NCI-H1417 (cell line): Measurements from ENCODE around the gene MAPKAPK2.
"Not testable (repeated sequence)": the region's sequence is repeated elsewhere in the genome, so short reads cannot be mapped to it uniquely, and the experiment has no call there.

Source experiments
- DNase-seq, 3 experiments: peaks; one replicate each; lab custom pipeline; 2025; lab: John Stamatoyannopoulos, UW

The MAPKAPK2 gene

DNA sequence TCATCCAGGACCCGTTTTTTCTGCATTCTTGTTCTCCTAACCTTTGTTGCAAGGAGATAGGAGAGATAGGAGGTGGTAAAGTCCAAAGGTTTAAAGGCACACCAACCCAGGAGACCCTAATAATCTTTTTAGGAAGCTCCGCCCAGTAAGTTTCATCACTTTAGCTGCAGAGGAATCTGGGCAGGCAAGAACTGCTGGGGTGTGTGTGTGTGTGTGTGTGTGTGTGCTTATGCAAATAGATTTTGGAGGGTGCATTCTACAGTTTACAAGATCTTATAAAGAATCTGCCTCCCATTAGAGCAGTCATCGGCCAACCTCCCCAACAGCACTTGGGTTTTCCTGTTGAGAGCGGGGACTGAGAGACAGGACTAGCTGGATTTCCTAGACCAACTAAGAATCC is 91.5 kb downstream of the MAPKAPK2 start:
- no peak for DNase-seq

DNA sequence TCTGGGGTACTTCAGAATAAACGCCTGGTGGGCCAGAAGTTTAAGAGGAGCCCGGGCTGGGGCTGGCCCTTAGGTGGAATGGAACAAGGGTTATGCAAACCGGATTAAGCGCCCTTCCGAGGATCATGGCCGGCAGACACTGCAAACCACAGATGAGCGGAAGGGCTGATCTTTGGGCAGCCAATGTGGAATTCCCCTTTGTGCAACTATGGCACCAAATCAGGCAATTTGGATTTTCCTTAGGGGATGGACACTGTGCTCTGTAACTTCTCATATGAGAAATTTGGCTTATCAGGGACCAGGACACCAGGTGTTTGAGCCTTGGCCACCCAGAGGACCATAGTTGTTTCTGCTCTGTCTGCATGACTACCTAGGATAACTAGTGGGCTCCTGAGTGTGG is 93.3 kb downstream of the MAPKAPK2 start:
- DNase-seq: no peak

DNA sequence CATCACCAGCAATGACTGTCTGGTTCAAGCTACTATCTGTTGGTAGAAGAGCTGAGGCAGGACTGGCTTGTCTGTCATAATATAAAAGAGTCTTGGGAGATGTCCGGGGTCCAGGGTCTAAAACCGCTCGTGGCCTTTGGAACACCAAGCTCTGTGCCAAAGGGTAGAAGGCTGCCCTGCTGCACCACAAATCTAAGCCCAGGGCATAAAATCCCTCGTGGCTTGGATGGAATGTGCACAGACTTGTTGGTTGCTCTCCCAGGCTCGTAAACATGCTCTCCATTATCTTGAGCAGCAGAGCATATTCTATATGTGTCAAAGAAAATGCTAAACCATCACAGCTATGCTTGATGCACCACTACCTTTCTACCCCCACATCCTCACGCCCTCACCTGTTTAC is 94.2 kb downstream of the MAPKAPK2 start:
- DNase-seq: not testable (repeated sequence)

DNA sequence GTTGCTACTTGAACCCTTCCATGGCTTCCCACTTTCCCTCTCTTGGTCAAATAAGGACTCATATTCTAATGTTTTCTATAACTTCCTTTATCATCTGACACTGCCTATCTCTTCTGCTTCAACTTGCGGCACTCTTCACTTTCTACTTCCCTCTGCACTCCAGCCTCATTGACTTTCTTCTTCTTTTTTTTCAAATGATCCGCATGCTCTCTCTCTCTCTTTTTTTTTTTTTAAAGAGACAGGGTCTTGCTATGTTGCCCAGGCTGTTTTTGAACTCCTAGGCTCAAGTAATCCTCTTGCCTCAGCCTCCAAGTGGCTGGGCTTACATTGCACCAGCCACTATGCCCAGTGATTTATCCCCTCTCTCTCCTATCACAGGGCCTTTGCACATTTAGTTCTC is 94.9 kb downstream of the MAPKAPK2 start:
- DNase-seq: no peak

DNA sequence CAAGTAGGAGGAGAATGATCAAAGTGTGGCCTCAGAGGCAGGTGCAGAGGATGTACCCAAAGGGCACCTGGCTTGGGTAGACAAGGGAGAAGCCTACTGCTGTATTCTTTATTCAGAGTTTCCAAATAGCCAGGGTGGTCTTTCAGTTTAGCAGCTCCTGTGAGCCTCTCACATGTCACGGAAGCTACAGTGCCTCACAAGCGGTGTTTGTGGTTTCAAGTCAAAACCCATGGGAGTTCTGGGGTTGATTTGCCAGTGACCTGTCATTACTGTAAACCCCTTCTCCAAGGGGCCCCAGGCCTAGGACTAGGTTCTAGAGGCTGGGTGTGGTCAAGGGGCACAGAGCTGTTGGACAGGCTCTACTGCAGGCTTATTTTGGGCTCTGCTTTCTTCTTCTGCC is 97.7 kb downstream of the MAPKAPK2 start:
- DNase-seq: no peak

DNA sequence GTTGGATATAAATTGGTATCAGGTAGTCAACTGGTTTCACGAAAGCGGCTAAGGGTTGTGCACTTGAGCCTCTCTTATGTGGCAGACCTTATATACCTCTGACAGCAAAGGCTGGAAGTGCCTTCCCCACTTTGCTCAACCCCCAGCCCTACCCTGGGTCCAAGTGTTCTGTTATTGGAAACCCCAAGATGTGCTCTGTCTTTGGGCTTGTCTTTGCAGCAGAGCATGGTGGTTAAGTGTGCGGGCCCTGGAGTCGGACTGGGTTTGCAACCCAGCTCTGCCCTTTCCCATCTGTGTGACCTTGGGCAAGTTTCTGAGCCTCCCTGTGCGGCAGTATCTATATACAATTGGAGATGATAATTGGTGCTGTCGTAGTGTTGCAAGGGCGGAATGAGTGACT is 98.8 kb downstream of the MAPKAPK2 start:
- DNase-seq: no peak
